NT2/D1 (cell line): Measurements from ENCODE around the gene FSTL1.

Source experiments
- DNase-seq: peaks from one replicate; pipeline ENCODE4 v3.0.0-alpha.2; 2011; ENCODE audit warnings: low read depth, low spot score
- H3K27me3 ChIP-seq: 2 replicates; pipeline ENCODE4 v1.6.0; 2011; ENCODE audit warnings: mild to moderate bottlenecking; ENCODE audit not compliant: insufficient read length, insufficient read depth
- H3K36me3 ChIP-seq: 2 replicates; pipeline ENCODE4 v1.6.1; 2011; ENCODE audit warnings: mild to moderate bottlenecking, low read length, mixed read lengths; ENCODE audit not compliant: insufficient read depth, insufficient read length
- H3K4me1 ChIP-seq: 2 replicates; pipeline ENCODE4 v1.5.1; 2011; ENCODE audit not compliant: insufficient read depth, insufficient read length
- H3K4me3 ChIP-seq: 2 replicates; pipeline ENCODE4 v1.5.1; 2011; ENCODE audit warnings: low read depth; ENCODE audit not compliant: insufficient read length
- H3K9ac ChIP-seq: 2 replicates; pipeline ENCODE4 v1.6.0; 2011; ENCODE audit warnings: low read depth; ENCODE audit not compliant: insufficient read length
- H3K9me3 ChIP-seq: 2 replicates; pipeline ENCODE4 v1.5.1; 2011; ENCODE audit warnings: mild to moderate bottlenecking, low read length; ENCODE audit not compliant: insufficient read depth
- SUZ12 ChIP-seq: IDR thresholded peaks from 2 replicates; pipeline ENCODE4 v1.6.1; 2011; ENCODE audit not compliant: insufficient read length, insufficient read depth; ENCODE audit errors: extremely low read depth
- YY1 ChIP-seq: IDR thresholded peaks from 2 replicates; pipeline ENCODE4 v1.6.1; 2011; ENCODE audit not compliant: insufficient read length, insufficient read depth
- ZNF274 ChIP-seq: IDR thresholded peaks from 2 replicates; pipeline ENCODE4 v1.6.1; 2011; ENCODE audit warnings: mild to moderate bottlenecking, low read depth, low read length

FSTL1 gene

GRCh38 chr3:120402257-120402656, 48.5 kb downstream of the FSTL1 start:
- no peak for DNase-seq
- Histone ChIP-seq H3K4me3 (no peak overlapping the region), H3K9me3 (no peaks in the 10 kb centered on the region), H3K4me1 (no peaks in the 10 kb centered on the region), H3K27me3 (no peaks in the 10 kb centered on the region), H3K36me3 (peaks cover 99% of the 10 kb centered on the region), H3K9ac (no peak overlapping the region)
- no peak for TF ChIP-seq ZNF274
- TF ChIP-seq YY1 = no peak
- no peak for TF ChIP-seq SUZ12

- H3K9me3 ChIP-seq = no peaks in the 10 kb centered on the region
- no peaks in the 10 kb centered on the region for H3K27me3 ChIP-seq
- peaks cover 99% of the 10 kb centered on the region for H3K36me3 ChIP-seq
- H3K9ac ChIP-seq = no peak overlapping the region
- no peaks in the 10 kb centered on the region for H3K4me1 ChIP-seq
- H3K4me3 ChIP-seq = no peak overlapping the region
- TF ChIP-seq ZNF274 (no peak), SUZ12 (no peak)
- DNase-seq = no peak
These were observed 51.4 kb downstream of the FSTL1 start for GRCh38 chr3:120399372-120399771.

- TF ChIP-seq SUZ12 (no peak), YY1 (no peak), ZNF274 (no peak)
- H3K27me3 ChIP-seq = no peaks in the 10 kb centered on the region
- no peak overlapping the region for H3K9ac ChIP-seq
- no peaks in the 10 kb centered on the region for H3K9me3 ChIP-seq
- no peaks in the 10 kb centered on the region for H3K4me1 ChIP-seq
- H3K36me3 ChIP-seq = peaks cover 79% of the 10 kb centered on the region
- H3K4me3 ChIP-seq = no peak overlapping the region
- DNase-seq = no peak
These were observed 54.3 kb downstream of the FSTL1 start for GRCh38 chr3:120396469-120396868.

GRCh38 chr3:120394347-120394746, 56.4 kb downstream of the FSTL1 start:
- H3K4me3 ChIP-seq = no peak overlapping the region
- no peaks in the 10 kb centered on the region for H3K9me3 ChIP-seq
- TF ChIP-seq YY1 (no peak), ZNF274 (no peak), SUZ12 (no peak)
- DNase-seq = no peak
- H3K4me1 ChIP-seq = no peaks in the 10 kb centered on the region
- peaks cover 58% of the 10 kb centered on the region for H3K36me3 ChIP-seq
- H3K27me3 ChIP-seq = no peaks in the 10 kb centered on the region
- no peak overlapping the region for H3K9ac ChIP-seq

- Histone ChIP-seq H3K9ac (no peak overlapping the region), H3K27me3 (no peaks in the 10 kb centered on the region), H3K4me1 (no peaks in the 10 kb centered on the region), H3K9me3 (no peaks in the 10 kb centered on the region), H3K36me3 (peaks cover 52% of the 10 kb centered on the region), H3K4me3 (no peak overlapping the region)
- no peak for DNase-seq
- TF ChIP-seq SUZ12 = no peak
- TF ChIP-seq ZNF274 = no peak
- TF ChIP-seq YY1 = no peak
These were observed 57.0 kb downstream of the FSTL1 start for GRCh38 chr3:120393761-120394160.

- H3K27me3 ChIP-seq = no peaks in the 10 kb centered on the region
- no peaks in the 10 kb centered on the region for H3K4me1 ChIP-seq
- TF ChIP-seq YY1 (no peak), ZNF274 (no peak), SUZ12 (no peak)
- peaks cover 47% of the 10 kb centered on the region for H3K36me3 ChIP-seq
- no peak overlapping the region for H3K9ac ChIP-seq
- no peaks in the 10 kb centered on the region for H3K9me3 ChIP-seq
- no peak for DNase-seq
- H3K4me3 ChIP-seq = no peak overlapping the region
These were observed 57.5 kb downstream of the FSTL1 start for GRCh38 chr3:120393243-120393642.

- DNase-seq = no peak
- Histone ChIP-seq H3K27me3 (no peaks in the 10 kb centered on the region), H3K4me1 (no peaks in the 10 kb centered on the region), H3K9ac (no peak overlapping the region), H3K4me3 (no peak overlapping the region), H3K36me3 (no peaks in the 10 kb centered on the region), H3K9me3 (0 out of 2 replicates have a peak, but pooled peaks cover 10% of the 10 kb centered on the region)
- TF ChIP-seq YY1 = no peak
- no peak for TF ChIP-seq SUZ12
- TF ChIP-seq ZNF274 = no peak
These were observed 67.8 kb downstream of the FSTL1 start for GRCh38 chr3:120382941-120383447.
